ENCODE measurements around the gene BZW1.
A peak's percentile ranks its signal among the peaks of the same experiment; 100 is the strongest.

The BZW1 gene

GRCh38 chr2:200856806-200857205, 45.1 kb downstream of the BZW1 start:
- TF ChIP-seq, protein P1, sequence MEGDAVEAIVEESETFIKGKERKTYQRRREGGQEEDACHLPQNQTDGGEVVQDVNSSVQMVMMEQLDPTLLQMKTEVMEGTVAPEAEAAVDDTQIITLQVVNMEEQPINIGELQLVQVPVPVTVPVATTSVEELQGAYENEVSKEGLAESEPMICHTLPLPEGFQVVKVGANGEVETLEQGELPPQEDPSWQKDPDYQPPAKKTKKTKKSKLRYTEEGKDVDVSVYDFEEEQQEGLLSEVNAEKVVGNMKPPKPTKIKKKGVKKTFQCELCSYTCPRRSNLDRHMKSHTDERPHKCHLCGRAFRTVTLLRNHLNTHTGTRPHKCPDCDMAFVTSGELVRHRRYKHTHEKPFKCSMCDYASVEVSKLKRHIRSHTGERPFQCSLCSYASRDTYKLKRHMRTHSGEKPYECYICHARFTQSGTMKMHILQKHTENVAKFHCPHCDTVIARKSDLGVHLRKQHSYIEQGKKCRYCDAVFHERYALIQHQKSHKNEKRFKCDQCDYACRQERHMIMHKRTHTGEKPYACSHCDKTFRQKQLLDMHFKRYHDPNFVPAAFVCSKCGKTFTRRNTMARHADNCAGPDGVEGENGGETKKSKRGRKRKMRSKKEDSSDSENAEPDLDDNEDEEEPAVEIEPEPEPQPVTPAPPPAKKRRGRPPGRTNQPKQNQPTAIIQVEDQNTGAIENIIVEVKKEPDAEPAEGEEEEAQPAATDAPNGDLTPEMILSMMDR (IDR thresholded peaks at IDR 0.05; ENCODE audit: control insufficient read depth, insufficient read depth, low read depth, low read length, missing control alignments), result no peak
- no peak overlapping the region for H3K4me3 ChIP-seq (ENCODE audit: control insufficient read depth, low read depth, low read length)
- no peak for DNase-seq (ENCODE audit: low read depth)

DNA sequence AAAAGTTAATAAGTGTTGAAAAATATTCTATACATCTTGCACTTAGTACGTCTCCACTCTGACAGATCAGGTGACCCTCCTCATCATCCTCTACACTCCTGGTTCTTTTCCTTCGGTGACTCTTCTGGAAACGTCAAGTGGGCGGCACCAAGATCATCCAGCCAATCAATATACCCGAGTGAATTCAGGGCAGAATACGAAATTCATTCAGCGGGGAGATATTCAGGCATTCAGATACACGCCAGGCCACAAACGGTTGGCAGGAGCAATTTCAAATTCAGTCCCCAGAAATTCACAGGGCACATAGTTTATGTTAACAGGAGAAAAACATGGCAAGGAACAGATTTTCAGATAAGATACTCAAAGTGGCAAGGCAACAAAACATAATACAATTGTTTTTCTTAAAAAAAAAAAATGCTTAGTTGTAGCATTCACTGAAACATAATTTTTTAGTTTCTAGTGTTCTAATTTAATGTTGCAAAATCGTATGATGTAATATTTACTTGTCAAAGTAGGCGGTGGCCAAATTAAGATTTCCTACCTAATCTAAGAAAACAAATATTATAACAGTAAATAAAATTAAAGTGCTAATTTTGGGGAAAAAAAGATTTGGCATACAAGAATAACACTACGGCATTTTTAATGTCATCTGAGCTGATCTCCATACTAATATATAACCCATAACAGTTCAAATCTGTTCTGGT, 48.5 kb downstream of the BZW1 start:
- H3K4me3 ChIP-seq (ENCODE audit: control insufficient read depth, low read depth, low read length), result no peak overlapping the region; the same call in 1 of the 2 replicates
- TF ChIP-seq, protein P1 (IDR thresholded peaks at IDR 0.05; ENCODE audit: control insufficient read depth, insufficient read depth, low read depth, low read length, missing control alignments), result no peak
- DNase-seq (ENCODE audit: low read depth), result no peak

GRCh38 chr2:200861617-200862155, 50.0 kb downstream of the BZW1 start:
- H3K4me3 ChIP-seq (ENCODE audit: control insufficient read depth, low read depth, low read length), result peak overlapping the region; percentile 72
- DNase-seq (ENCODE audit: low read depth), result no peak
- TF ChIP-seq, protein P1 (IDR thresholded peaks at IDR 0.05; ENCODE audit: control insufficient read depth, insufficient read depth, low read depth, low read length, missing control alignments), result no peak

- peak overlapping the region; percentile 72 for H3K4me3 ChIP-seq (ENCODE audit: control insufficient read depth, low read depth, low read length)
- TF ChIP-seq, protein P1 (IDR thresholded peaks at IDR 0.05; ENCODE audit: control insufficient read depth, insufficient read depth, low read depth, low read length, missing control alignments), result no peak
- peak; percentile 44 for DNase-seq (ENCODE audit: low read depth)
Measured at GRCh38 chr2:200862532-200863000, 50.9 kb downstream of the BZW1 start.

GRCh38 chr2:200863782-200864175, 52.1 kb downstream of the BZW1 start:
- DNase-seq (ENCODE audit: low read depth), result no peak
- peak overlapping the region; percentile 72 for H3K4me3 ChIP-seq (ENCODE audit: control insufficient read depth, low read depth, low read length)
- TF ChIP-seq, protein P1 (IDR thresholded peaks at IDR 0.05; ENCODE audit: control insufficient read depth, insufficient read depth, low read depth, low read length, missing control alignments), result no peak

- DNase-seq (ENCODE audit: low read depth), result peak; percentile 70
- peak within 1 kb of the TSS; percentile 72 for H3K4me3 ChIP-seq (ENCODE audit: control insufficient read depth, low read depth, low read length)
- TF ChIP-seq, protein P1 (IDR thresholded peaks at IDR 0.05; ENCODE audit: control insufficient read depth, insufficient read depth, low read depth, low read length, missing control alignments), result no peak
Measured at GRCh38 chr2:200864176-200865034, 52.7 kb downstream of the BZW1 start, which contains the start of gene CLK1. Gene CLK1 (minus strand): TSS chr2:200864658. CDS start chr2:200861862, 2,796 bp downstream.

Data from AG09309 (cell line).